Adipocyte (in vitro differentiated cells): ENCODE results near the gene ANKS1A.
A peak's percentile ranks its signal among the peaks of the same experiment; 100 is the strongest.

Experiments used
- DNase-seq: peaks from one replicate; pipeline ENCODE4 v3.0.0-alpha.2; 2015; ENCODE audit warnings: low read depth
- H3K27me3 ChIP-seq: replicated peaks from 2 replicates; pipeline ENCODE4 v1.7.0; 2013; ENCODE audit warnings: mild to moderate bottlenecking, low read length, moderate library complexity; ENCODE audit not compliant: control insufficient read depth, insufficient read depth
- H3K36me3 ChIP-seq: 2 replicates; pipeline ENCODE4 v1.7.0; 2013; ENCODE audit warnings: low read length, mild to moderate bottlenecking, moderate library complexity; ENCODE audit not compliant: control insufficient read depth, insufficient read depth, severe bottlenecking
- H3K4me1 ChIP-seq: 2 replicates; pipeline ENCODE4 v1.7.0; 2013; ENCODE audit warnings: mild to moderate bottlenecking, low read length, moderate library complexity; ENCODE audit not compliant: control insufficient read depth, insufficient read depth
- H3K4me3 ChIP-seq: 2 replicates; pipeline ENCODE4 v1.7.0; 2013; ENCODE audit warnings: mild to moderate bottlenecking, low read length, moderate library complexity
- H3K9ac ChIP-seq: 2 replicates; pipeline ENCODE4 v1.7.0; 2013; ENCODE audit warnings: mild to moderate bottlenecking, low read length, moderate library complexity
- H3K9me3 ChIP-seq: 2 replicates; pipeline ENCODE4 v1.7.0; 2013; ENCODE audit warnings: mild to moderate bottlenecking, low read length, moderate library complexity; ENCODE audit not compliant: control insufficient read depth

The ANKS1A gene

DNA sequence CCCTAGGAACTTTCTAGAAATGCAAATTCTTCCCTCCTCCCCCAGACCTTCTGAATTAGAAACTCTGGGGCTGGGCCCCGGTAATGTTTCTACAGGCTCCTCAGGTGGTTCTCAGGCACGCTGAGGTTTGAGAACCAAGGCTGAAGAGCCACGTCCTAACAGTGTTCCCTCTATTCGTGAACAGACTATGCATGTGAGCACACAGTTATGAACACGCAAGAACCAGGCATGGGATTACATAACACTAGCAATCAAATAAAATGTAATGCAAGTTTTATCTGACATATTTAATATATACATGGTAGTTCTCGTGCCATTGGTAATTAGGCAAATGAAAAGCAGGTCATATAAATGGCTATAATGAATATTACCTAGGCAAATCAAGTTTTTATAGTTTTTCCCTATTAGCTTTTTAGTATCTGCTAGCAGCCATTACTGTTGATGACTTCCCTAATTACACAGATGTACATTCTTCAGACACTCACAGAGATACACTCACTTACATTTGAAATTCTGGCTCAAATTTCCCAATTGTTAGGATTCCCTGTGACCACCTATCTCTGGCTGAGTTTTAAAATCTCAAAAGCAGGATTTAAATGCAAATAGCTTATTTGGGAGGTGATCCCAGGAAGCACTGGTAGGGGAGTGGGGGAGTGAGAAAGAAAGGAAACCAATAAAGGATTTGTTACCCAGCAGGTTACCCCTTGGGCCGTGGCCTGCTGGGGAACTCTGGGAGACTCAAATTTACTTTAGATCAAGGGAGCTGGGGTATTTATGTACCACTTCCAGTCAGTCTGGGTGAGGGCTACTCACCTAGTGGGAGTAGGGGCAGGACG, 148.0 kb downstream of the ANKS1A start:
- peaks cover 35% of the 10 kb centered on the region for H3K4me1 ChIP-seq
- no peaks in the 10 kb centered on the region for H3K9me3 ChIP-seq
- H3K36me3 ChIP-seq: peaks cover 4% of the 10 kb centered on the region
- no peak overlapping the region for H3K4me3 ChIP-seq
- no peak for DNase-seq
- H3K27me3 ChIP-seq: no peaks in the 10 kb centered on the region
- H3K9ac ChIP-seq: no peak overlapping the region

DNA sequence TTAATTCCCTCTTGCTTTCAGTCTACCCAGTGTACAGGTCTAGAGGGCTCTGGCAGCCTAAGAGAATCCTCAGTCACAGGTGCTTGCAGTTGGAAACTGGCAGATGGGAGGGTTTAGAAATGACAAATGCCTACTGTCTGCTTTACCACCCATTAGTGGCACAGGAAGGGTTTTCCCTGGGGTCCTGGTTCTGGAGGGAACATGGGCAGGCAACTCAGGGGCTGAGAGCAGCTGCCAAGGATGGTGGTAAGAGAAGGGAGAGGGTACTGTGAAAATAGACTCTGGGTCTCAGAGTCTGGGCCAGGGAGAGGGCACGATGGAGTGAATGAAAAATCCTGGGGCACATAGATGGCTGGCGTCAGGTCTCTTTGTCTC, 148.6 kb downstream of the ANKS1A start:
- Histone ChIP-seq H3K4me1 (peaks cover 36% of the 10 kb centered on the region), H3K4me3 (no peak overlapping the region), H3K9ac (no peak overlapping the region), H3K27me3 (no peaks in the 10 kb centered on the region), H3K9me3 (no peaks in the 10 kb centered on the region), H3K36me3 (peaks cover 4% of the 10 kb centered on the region)
- no peak for DNase-seq

DNA sequence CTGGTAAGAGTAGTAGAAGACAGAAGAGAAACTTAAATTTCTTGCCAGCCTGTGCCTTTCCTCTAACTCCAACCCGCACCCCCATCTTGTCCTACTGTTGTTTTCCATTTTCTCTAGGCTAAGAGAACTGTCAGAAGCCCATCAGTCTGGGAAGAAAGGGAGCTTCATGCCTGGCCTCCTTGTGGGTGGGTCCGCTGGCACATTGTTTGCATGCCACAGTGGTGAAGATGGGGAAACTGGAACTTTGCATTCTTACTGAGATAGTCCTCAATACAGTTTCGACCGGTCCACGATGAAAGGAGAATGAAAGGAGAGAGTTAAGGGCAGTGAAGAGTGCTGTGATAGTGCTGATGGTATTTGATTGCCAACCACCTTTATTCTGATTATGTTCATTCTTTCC, 149.0 kb downstream of the ANKS1A start:
- H3K36me3 ChIP-seq: peaks cover 4% of the 10 kb centered on the region
- H3K4me3 ChIP-seq: no peak overlapping the region
- peak; percentile 46 for DNase-seq
- no peaks in the 10 kb centered on the region for H3K9me3 ChIP-seq
- peaks cover 39% of the 10 kb centered on the region for H3K4me1 ChIP-seq
- no peak overlapping the region for H3K9ac ChIP-seq
- no peaks in the 10 kb centered on the region for H3K27me3 ChIP-seq

DNA sequence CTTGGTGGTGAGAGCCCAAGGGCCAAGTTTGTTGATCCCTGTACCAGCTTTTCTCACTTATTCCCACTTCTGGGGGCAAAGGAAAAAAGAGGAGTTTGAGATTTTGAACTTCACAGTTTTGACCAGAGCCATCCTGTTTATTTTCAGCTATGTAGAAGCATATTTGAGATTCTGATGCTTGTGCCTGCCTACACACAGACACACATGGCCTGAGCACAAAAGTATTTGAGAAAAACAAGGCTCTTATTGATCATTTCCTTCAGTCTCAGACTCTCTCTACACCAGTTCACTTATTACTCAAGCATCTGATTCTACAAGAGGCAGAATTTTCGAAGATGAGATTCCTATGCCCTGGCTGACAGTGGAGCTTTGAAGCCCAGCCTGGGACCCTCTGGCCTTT, 151.3 kb downstream of the ANKS1A start:
- no peak overlapping the region for H3K9ac ChIP-seq
- H3K9me3 ChIP-seq: no peaks in the 10 kb centered on the region
- no peak for DNase-seq
- no peaks in the 10 kb centered on the region for H3K36me3 ChIP-seq
- peaks cover 48% of the 10 kb centered on the region for H3K4me1 ChIP-seq
- no peak overlapping the region for H3K4me3 ChIP-seq
- H3K27me3 ChIP-seq: no peaks in the 10 kb centered on the region

DNA sequence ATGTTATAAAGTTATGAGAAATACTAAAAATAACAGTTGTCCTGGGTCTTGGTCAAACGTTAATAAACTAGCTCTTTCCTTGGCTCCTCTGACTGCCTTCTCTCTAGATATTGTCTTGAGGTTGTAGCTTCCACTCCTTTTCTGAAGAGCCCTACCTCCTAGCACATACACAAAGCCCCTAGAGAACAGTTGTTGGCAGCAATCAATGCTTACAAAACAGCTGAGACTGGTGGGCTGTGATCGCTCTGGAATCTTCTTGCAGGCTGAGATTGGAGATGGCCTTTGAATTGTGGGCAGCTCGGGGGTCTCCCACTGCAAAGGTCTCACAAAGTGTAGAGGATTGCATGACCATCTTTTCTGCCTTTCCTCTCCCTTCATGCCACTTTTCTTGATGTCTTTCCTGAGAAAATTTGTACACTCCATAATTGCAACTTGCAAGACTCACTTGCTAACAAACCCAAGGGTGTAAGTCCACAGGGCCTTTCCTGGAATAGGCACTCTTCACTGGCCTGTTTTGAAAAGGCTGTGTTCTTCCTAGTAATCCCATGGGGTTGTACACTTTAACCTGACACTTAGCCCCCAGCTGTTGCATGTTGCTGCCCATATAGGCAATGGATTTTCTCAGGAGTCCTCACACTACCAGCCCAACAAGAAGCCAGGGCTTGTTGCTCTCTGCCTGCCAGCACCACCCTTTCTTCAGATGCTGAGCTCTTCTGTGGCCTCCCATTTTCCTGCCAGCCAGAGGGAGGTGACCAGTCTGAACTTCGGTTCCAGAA, 152.2 kb downstream of the ANKS1A start:
- Histone ChIP-seq H3K9me3 (no peaks in the 10 kb centered on the region), H3K9ac (no peak overlapping the region), H3K27me3 (no peaks in the 10 kb centered on the region), H3K4me3 (no peak overlapping the region), H3K36me3 (no peaks in the 10 kb centered on the region), H3K4me1 (peaks cover 57% of the 10 kb centered on the region)
- DNase-seq: no peak

DNA sequence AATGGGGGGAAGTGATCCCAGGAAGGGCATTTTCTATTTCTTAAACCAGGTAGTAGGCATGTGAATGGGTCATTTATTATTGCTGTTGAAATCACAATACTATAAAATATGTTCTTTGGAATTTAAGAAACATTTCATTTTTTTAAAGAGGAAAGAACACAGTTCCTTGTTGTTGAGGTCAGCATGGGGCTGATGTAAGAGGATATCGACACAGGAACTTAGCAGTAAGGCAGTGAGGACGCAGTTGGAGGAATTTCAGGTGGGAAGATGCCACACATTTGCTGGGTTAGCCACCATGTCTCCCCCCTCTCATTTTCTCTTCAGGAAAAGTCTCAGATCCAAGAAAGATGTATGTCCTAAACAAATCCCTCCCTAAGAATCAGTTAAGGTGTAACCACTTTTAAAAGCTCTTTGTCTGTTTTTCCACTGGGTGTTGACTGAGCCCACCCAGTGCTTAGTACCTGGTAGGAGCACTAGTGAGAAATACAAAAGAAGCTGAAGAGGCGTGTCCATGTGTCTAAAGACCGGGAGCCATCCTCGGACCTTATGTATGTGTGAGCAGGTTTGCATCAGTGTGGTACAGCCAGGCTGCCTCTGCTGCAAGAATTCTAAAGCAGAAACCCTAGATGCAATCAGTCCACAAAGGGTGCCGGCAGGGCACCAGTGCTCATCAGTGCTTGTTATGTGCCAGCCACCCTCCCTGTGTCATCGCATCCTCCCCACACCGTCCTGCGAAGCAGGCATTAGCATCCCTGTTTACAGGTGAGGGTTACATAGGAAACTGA, 153.2 kb downstream of the ANKS1A start:
- Histone ChIP-seq H3K9ac (no peak overlapping the region), H3K27me3 (no peaks in the 10 kb centered on the region), H3K9me3 (no peaks in the 10 kb centered on the region), H3K36me3 (no peaks in the 10 kb centered on the region), H3K4me1 (peaks cover 66% of the 10 kb centered on the region), H3K4me3 (no peak overlapping the region)
- no peak for DNase-seq

DNA sequence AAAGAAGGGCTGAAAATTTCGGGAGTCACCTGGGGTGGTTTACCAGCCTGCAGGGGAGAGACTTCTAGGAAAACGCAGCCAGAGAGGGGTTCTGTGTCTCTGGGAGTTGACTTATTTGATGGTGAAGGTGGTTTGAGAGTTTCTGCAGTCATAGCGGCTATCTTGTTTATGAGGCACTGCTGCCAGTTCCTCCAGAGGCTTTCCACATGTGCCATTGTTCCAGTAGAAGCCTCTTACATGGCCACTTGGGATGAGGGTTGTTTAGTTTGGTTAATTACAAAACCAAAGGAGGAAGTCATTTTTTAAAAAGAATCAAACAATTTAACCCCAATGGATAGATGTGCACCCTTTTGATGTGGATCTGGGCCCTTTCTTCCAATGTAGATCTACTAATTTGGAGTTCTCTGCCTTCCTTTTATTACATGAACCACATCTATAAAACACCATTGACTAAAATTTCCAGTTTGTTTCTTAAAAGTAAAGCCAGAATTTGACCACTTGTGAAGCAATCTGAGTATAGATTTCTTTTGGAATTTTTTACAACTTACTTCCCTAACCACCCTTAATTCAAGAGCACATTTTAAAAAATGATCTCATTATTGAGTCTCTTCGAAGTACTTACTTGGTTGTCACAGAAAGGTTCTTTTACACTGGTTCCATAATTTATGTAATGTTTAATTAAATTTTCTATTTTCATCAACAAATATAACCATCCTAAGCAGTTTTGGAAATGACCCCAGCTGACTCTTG, 154.5 kb downstream of the ANKS1A start:
- no peak for DNase-seq
- Histone ChIP-seq H3K9me3 (no peaks in the 10 kb centered on the region), H3K4me1 (peaks cover 74% of the 10 kb centered on the region), H3K27me3 (no peaks in the 10 kb centered on the region), H3K9ac (no peak overlapping the region), H3K36me3 (no peaks in the 10 kb centered on the region), H3K4me3 (no peak overlapping the region)

DNA sequence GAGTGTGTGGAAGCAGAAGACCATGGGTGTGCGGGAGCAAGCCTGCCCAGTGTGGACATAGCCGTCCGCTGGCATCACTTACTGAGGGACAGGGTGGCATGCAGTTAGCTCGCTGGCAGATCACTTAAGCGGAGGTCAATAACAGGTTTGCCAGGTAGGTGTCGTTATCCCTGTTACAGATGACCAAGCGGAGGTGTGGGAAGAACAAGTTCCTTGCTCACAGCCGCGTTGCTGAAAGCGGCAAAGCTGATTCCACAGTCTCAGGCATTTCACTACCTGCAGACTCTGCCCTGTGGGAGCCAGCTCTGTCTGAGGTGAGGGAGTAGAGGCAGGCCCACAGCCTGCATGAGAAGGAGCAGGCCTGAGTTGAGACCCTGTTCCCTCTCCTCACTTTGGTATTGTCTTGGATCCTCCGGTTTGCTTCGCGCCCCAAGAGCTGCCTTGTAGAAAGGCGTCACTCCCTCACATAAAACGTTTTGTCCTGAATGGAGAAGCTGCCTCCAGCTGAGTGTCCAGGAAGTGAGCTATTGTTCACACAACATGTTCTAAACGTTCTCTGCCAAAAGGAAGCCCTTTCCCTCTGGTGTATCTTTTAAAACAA, 155.2 kb downstream of the ANKS1A start:
- H3K4me3 ChIP-seq: no peak overlapping the region
- H3K4me1 ChIP-seq: peaks cover 81% of the 10 kb centered on the region
- DNase-seq: no peak

DNA sequence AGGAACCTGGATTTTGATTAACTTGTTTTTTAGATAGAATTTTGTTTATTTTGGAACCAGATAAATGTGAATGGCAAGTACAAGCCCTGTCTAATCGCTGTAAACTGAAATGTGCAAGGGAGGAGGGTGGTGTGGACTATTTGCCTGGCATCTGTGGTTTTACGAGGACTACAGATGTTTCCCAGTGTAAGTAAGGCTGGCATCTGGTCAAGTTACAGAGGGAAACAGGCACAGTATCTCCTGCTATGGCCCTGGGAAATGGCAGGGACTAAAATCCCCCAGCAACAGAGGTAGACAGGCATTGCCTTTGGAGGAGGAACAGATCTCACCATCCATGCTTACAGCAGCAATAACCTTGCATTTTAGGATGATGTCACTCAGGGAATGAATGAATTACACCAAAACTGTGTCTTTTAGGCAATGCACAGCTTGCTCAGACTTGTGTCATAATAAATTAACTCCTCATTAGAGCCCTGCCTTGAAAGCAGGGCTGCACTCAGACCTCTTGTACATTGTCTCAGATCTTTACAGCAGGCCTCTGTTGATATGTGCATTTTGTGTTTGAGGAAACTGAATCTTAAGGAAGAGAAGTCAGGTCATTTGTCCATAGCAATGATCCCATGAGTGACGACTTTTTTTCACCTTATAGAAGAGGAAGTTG, 155.8 kb downstream of the ANKS1A start:
- Histone ChIP-seq H3K4me1 (peaks cover 88% of the 10 kb centered on the region), H3K9ac (peak overlapping the region; percentile 35), H3K4me3 (no peak overlapping the region), H3K27me3 (no peaks in the 10 kb centered on the region), H3K9me3 (no peaks in the 10 kb centered on the region), H3K36me3 (no peaks in the 10 kb centered on the region)
- DNase-seq: no peak

More for the DNA sequence above, 155.2 kb downstream of the ANKS1A start:
- no peaks in the 10 kb centered on the region for H3K27me3 ChIP-seq
- H3K9ac ChIP-seq: peak overlapping the region; percentile 35
- H3K36me3 ChIP-seq: no peaks in the 10 kb centered on the region
- H3K9me3 ChIP-seq: no peaks in the 10 kb centered on the region

DNA sequence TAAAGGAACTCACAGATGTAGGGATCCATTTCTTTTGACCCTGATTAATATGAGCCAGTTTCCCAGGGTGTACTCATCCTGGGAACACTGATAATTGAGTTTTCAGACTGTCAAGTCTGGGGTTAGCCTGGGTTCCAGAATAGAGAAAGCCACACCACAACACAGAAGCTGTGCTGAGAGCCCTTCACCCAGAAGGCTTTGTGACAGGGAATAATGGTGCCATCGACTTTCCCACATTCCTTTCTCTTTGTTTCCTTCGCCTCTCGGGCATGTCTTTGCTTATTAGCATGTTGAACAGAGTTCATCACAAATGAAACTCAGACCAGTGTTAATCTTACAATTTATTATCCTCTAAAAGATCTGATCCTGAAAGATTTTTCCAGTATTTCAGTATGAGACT, 157.0 kb downstream of the ANKS1A start:
- Histone ChIP-seq H3K4me1 (peaks cover 90% of the 10 kb centered on the region), H3K27me3 (no peaks in the 10 kb centered on the region), H3K9ac (peak overlapping the region; percentile 74), H3K4me3 (no peak overlapping the region), H3K36me3 (no peaks in the 10 kb centered on the region), H3K9me3 (no peaks in the 10 kb centered on the region)
- no peak for DNase-seq
